OCI-LY1 (cell line): ENCODE data around the gene ALDH4A1.

Experiments
- H2AFZ ChIP-seq: fragments of 200-600 bp; sonication (generic), shearing (Covaris generic); 2 replicates; pipeline ENCODE4 v1.6.0; 2014; ENCODE audit warnings: antibody characterized with exemption, mild to moderate bottlenecking, low read length
- H3F3A ChIP-seq: fragments of 200-600 bp; sonication (generic), shearing (Covaris generic); 2 replicates; pipeline ENCODE4 v1.6.0; 2014; ENCODE audit warnings: mild to moderate bottlenecking, antibody characterized with exemption, low read length, moderate library complexity; ENCODE audit not compliant: insufficient read depth
- H3K27ac ChIP-seq: fragments of 200-600 bp; sonication (generic); 2 replicates; pipeline ENCODE4 v1.5.1; 2014; ENCODE audit warnings: low read length, mixed run types, mild to moderate bottlenecking, low read depth; ENCODE audit not compliant: poor library complexity, severe bottlenecking
- H3K27me3 ChIP-seq: fragments of 200-600 bp; sonication (generic); 2 replicates; pipeline ENCODE4 v1.6.0; 2014; ENCODE audit warnings: antibody characterized with exemption, mild to moderate bottlenecking, low read length, moderate library complexity; ENCODE audit not compliant: insufficient read depth
- H3K36me3 ChIP-seq: fragments of 200-600 bp; sonication (generic); 2 replicates; pipeline ENCODE4 v1.6.1; 2014; ENCODE audit warnings: mild to moderate bottlenecking, antibody characterized with exemption, low read length, moderate library complexity, mixed read lengths; ENCODE audit not compliant: insufficient read depth
- H3K4me1 ChIP-seq: fragments of 200-600 bp; sonication (generic); 2 replicates; pipeline ENCODE4 v1.5.1; 2014; ENCODE audit warnings: mild to moderate bottlenecking, low read length, moderate library complexity; ENCODE audit not compliant: insufficient read depth, severe bottlenecking
- H3K4me2 ChIP-seq: fragments of 200-600 bp; sonication (generic), shearing (Covaris generic); 2 replicates; pipeline ENCODE4 v1.6.1; 2014; ENCODE audit warnings: low read length
- H3K4me3 ChIP-seq: fragments of 200-600 bp; sonication (generic); 2 replicates; pipeline ENCODE4 v1.5.1; 2014; ENCODE audit warnings: low read length, low read depth, mild to moderate bottlenecking, mixed read lengths; ENCODE audit not compliant: poor library complexity, severe bottlenecking
- H3K79me2 ChIP-seq: fragments of 200-600 bp; shearing (Covaris generic); 2 replicates; pipeline ENCODE4 v1.6.1; 2016; ENCODE audit warnings: mixed run types, low read length, mixed read lengths; ENCODE audit not compliant: insufficient read depth
- H3K9ac ChIP-seq: fragments of 200-600 bp; sonication (generic), shearing (Covaris generic); 2 replicates; pipeline ENCODE4 v1.6.1; 2014; ENCODE audit warnings: mild to moderate bottlenecking, low read length, mixed read lengths
- H3K9me2 ChIP-seq: fragments of 200-600 bp; sonication (generic), shearing (Covaris generic); 2 replicates; pipeline ENCODE4 v1.6.1; 2014; ENCODE audit warnings: low read depth, mild to moderate bottlenecking, low read length, mixed read lengths
- H3K9me3 ChIP-seq: fragments of 200-600 bp; shearing (Covaris generic); 2 replicates; pipeline ENCODE4 v1.6.1; 2014; ENCODE audit warnings: low read length, mixed read lengths
- H4K20me1 ChIP-seq: fragments of 200-600 bp; sonication (generic), shearing (Covaris generic); 2 replicates; pipeline ENCODE4 v1.6.0; 2016; ENCODE audit warnings: mild to moderate bottlenecking, low read length; ENCODE audit not compliant: insufficient read depth
- CTCF ChIP-seq: fragments of 200-600 bp; sonication (generic), shearing (Covaris generic); IDR thresholded peaks from 2 replicates; pipeline ENCODE4 v1.5.1; 2017; ENCODE audit warnings: mild to moderate bottlenecking, antibody characterized with exemption, low read length, moderate library complexity, mixed read lengths
- EZH2 ChIP-seq: fragments of 200-600 bp; sonication (generic), shearing (Covaris generic); IDR thresholded peaks from 2 replicates; pipeline ENCODE4 v1.8.0; 2017; ENCODE audit warnings: borderline replicate concordance, mixed run types, mild to moderate bottlenecking, antibody characterized with exemption, low read length, moderate library complexity, mixed read lengths

ALDH4A1 gene

GRCh38 chr1:18937539-18937938 lies 35.2 kb upstream of the ALDH4A1 start:
- Histone ChIP-seq H3K4me2 (no peak overlapping the region), H4K20me1 (no peaks in the 10 kb centered on the region), H3K9ac (no peak overlapping the region), H3K4me3 (no peak overlapping the region), H3K4me1 (no peaks in the 10 kb centered on the region), H3K9me3 (no peaks in the 10 kb centered on the region), H3K79me2 (no peaks in the 10 kb centered on the region), H2AFZ (no peak overlapping the region), H3F3A (no peaks in the 10 kb centered on the region), H3K27me3 (no peaks in the 10 kb centered on the region), H3K36me3 (no peaks in the 10 kb centered on the region), H3K9me2 (no peaks in the 10 kb centered on the region), H3K27ac (no peak overlapping the region)
- TF ChIP-seq CTCF (no peak), EZH2 (no peak)

- H2AFZ ChIP-seq, result no peak overlapping the region
- H3K27me3 ChIP-seq, result no peaks in the 10 kb centered on the region
- H3K4me3 ChIP-seq, result no peak overlapping the region
- H3K9ac ChIP-seq, result no peak overlapping the region
- H3K4me2 ChIP-seq, result no peak overlapping the region
- no peaks in the 10 kb centered on the region for H3K36me3 ChIP-seq
- H3K27ac ChIP-seq, result no peak overlapping the region
- TF ChIP-seq EZH2 (no peak), CTCF (no peak)
- H3K9me3 ChIP-seq, result no peaks in the 10 kb centered on the region
- no peaks in the 10 kb centered on the region for H3K4me1 ChIP-seq
- H3K79me2 ChIP-seq, result no peaks in the 10 kb centered on the region
- H4K20me1 ChIP-seq, result no peaks in the 10 kb centered on the region
- no peaks in the 10 kb centered on the region for H3K9me2 ChIP-seq
- H3F3A ChIP-seq, result no peaks in the 10 kb centered on the region
Observed at GRCh38 chr1:18936814-18937481, 34.6 kb upstream of the ALDH4A1 start.

GRCh38 chr1:18936471-18936813 lies 34.1 kb upstream of the ALDH4A1 start:
- TF ChIP-seq CTCF (no peak), EZH2 (no peak)
- Histone ChIP-seq H3K27me3 (no peaks in the 10 kb centered on the region), H3K4me3 (no peak overlapping the region), H3F3A (no peaks in the 10 kb centered on the region), H3K36me3 (no peaks in the 10 kb centered on the region), H3K79me2 (no peaks in the 10 kb centered on the region), H4K20me1 (no peaks in the 10 kb centered on the region), H3K4me1 (no peaks in the 10 kb centered on the region), H3K9ac (no peak overlapping the region), H3K4me2 (no peak overlapping the region), H3K27ac (no peak overlapping the region), H3K9me2 (no peaks in the 10 kb centered on the region), H2AFZ (no peak overlapping the region), H3K9me3 (no peaks in the 10 kb centered on the region)
